Bronchial epithelial cell (primary cell): ENCODE measurements around the gene TXN. TPM values are rescaled to one million over a fixed set of nuclear protein-coding genes. Genes with fewer than 3 reads are reported as not detected.
"Not testable (repeated sequence)": the region's sequence is repeated elsewhere in the genome, so short reads cannot be mapped to it uniquely, and the experiment has no call there.

Experiments used
- DNase-seq: peaks from one replicate; pipeline ENCODE4 v3.0.0-alpha.2; 2010; ENCODE audit warnings: low read depth
- FAIRE-seq: peaks from 2 replicates; lab custom pipeline; 2011; peaks lifted over from hg19 to GRCh38; lab: Jason Lieb, UNC
- H3K27me3 ChIP-seq: 2 replicates; pipeline ENCODE4 v1.5.1; 2011; ENCODE audit warnings: low read length; ENCODE audit not compliant: control insufficient read depth, insufficient read depth
- H3K36me3 ChIP-seq: 2 replicates; pipeline ENCODE4 v1.5.1; 2011; ENCODE audit warnings: low read length; ENCODE audit not compliant: control insufficient read depth, insufficient read depth
- H3K4me3 ChIP-seq: 2 replicates; pipeline ENCODE4 v1.5.1; 2011; ENCODE audit warnings: mild to moderate bottlenecking, low read depth, low read length, control low read depth
- CTCF ChIP-seq: IDR thresholded peaks from 2 replicates; pipeline ENCODE4 v1.5.1; 2011; ENCODE audit warnings: mild to moderate bottlenecking, moderate library complexity, low read length, control low read depth, inconsistent platforms; ENCODE audit not compliant: insufficient read depth, severe bottlenecking
- total RNA-seq: library from RNA; depleted of rRNA; stranded (reverse); fragments of >200 nt; gene quantifications from 2 replicates; pipeline ENCODE4 v1.2.1, GENCODE V29; 2014

Gene TXN
- total RNA-seq, 1 donor from 2014 or later = 378 TPM

GRCh38 chr9:110255463-110256379 is 586 bp downstream of the TXN start:
- DNase-seq (peak; percentile 46), FAIRE-seq (no peak)
- H3K27me3 ChIP-seq = no peaks in the 10 kb centered on the region
- no peaks in the 10 kb centered on the region for H3K36me3 ChIP-seq
- H3K4me3 ChIP-seq = peak overlapping the region; percentile 94
- no peak for TF ChIP-seq CTCF

GRCh38 chr9:110255034-110255462 is 1.3 kb downstream of the TXN start:
- no peak for FAIRE-seq
- TF ChIP-seq CTCF = no peak
- Histone ChIP-seq H3K4me3 (peak overlapping the region; percentile 94), H3K36me3 (peaks cover 2% of the 10 kb centered on the region), H3K27me3 (no peaks in the 10 kb centered on the region)
- no peak for DNase-seq

GRCh38 chr9:110254500-110254899 is 1.8 kb downstream of the TXN start:
- Histone ChIP-seq H3K27me3 (no peaks in the 10 kb centered on the region), H3K36me3 (peaks cover 7% of the 10 kb centered on the region), H3K4me3 (peak overlapping the region; percentile 94)
- DNase-seq (no peak), FAIRE-seq (no peak)
- TF ChIP-seq CTCF = no peak

- H3K27me3 ChIP-seq = no peaks in the 10 kb centered on the region
- DNase-seq (no peak), FAIRE-seq (no peak)
- no peak for TF ChIP-seq CTCF
- H3K36me3 ChIP-seq = peaks cover 10% of the 10 kb centered on the region
- no peak overlapping the region for H3K4me3 ChIP-seq
Observed at GRCh38 chr9:110252509-110253139, 3.7 kb downstream of the TXN start.

GRCh38 chr9:110251770-110252169 is 4.5 kb downstream of the TXN start:
- DNase-seq, H3K36me3 ChIP-seq, H3K4me3 ChIP-seq, FAIRE-seq, H3K27me3 ChIP-seq: not testable (repeated sequence)

- no peaks in the 10 kb centered on the region for H3K27me3 ChIP-seq
- peaks cover 12% of the 10 kb centered on the region for H3K36me3 ChIP-seq
- TF ChIP-seq CTCF = no peak
- no peak for DNase-seq
- no peak for FAIRE-seq
- H3K4me3 ChIP-seq = no peak overlapping the region
Observed at GRCh38 chr9:110251212-110251611, 5.1 kb downstream of the TXN start.
